ENCODE measurements around the gene PRSS21.

DNA sequence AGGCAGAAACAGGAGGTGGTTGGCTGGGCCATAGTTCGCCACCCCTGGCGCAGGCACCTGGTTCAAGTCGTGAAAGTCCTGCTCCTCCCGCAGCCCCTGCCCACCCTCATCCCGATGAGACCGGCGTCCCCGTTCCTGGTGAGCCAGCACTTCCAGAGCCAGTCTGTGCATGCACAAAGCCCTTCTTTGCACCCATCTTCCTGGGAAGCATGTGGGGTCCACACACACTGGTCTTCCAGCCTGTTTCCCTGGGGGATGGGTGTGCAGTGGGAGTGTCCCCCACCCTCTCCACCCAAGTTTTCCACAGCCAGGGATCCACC is 11.4 kb downstream of the PRSS21 start:
- TF ChIP-seq POLR2A (IDR thresholded peaks at IDR 0.05; ENCODE audit: low read length) (no peak), GATA1 (IDR thresholded peaks at IDR 0.05; ENCODE audit: low read depth, low read length) (no peak)
